ENCODE data around the gene TULP4.

Gene TULP4

DNA sequence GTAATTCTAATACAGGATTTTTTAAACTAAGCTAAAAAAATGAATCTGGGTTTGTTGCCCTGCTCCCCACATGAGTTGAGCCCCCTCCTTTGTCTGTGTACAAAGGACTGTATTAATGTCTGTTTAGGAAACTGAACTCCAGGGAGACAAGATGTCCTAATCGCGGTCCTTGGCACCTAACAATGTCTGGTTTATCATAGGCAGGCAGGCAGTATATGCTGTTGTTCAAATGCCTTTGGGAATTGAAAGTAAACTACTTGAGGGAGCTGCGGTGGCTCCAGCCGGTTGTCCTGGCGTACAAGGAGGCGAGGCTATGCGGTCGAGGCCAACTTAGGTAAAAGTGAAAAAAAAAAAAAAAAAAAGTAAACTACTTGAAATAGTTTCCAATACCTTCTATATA lies 98.5 kb downstream of the TULP4 start:
- Histone ChIP-seq H3K36me3 (ENCODE audit: insufficient read depth, low read length) (no peaks in the 10 kb centered on the region), H3K9me3 (ENCODE audit: control insufficient read depth, insufficient read depth, low read length) (no peaks in the 10 kb centered on the region), H3K9ac (ENCODE audit: low read depth, low read length) (no peak overlapping the region), H3K4me1 (ENCODE audit: insufficient read depth, low read length) (no peaks in the 10 kb centered on the region)

DNA sequence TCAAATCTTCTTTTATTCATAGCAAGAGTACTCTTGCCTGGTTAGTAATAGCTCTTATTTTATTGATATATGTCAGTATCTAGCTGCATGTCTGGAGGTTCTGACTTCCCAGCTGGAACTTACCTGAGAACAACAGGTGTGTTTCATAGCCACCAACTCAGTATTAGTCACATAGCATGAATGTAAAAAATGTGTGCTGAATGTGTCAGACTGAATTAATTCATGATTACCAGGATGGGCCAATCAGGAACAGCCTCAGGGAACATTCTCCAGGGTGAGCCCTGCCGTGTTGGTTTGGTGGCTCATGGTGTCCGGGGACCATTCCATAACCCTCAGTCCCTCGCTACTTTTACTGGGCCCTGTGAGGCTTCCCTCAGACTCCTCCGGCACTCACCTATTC lies 99.7 kb downstream of the TULP4 start:
- Histone ChIP-seq H3K9ac (ENCODE audit: low read depth, low read length) (no peak overlapping the region), H3K36me3 (ENCODE audit: insufficient read depth, low read length) (no peaks in the 10 kb centered on the region), H3K9me3 (ENCODE audit: control insufficient read depth, insufficient read depth, low read length) (no peaks in the 10 kb centered on the region), H3K4me1 (ENCODE audit: insufficient read depth, low read length) (no peaks in the 10 kb centered on the region)

DNA sequence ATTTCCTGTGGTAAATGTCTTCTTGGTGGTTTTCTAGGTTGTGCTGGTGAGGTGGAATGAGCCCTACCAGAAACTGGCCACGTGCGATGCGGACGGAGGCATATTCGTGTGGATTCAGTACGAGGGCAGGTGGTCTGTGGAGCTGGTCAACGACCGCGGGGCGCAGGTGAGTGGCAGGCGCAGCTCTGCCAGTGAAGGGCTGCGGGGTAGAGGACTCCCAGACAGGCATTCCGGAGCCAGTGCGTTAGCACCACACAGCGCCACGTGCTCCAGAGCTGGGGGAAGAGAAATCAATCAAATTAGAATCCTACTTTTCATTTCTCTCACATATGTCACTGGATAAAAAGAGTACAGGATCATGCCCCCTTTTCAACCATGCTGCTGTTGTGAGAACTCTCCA lies 100.8 kb downstream of the TULP4 start:
- no peaks in the 10 kb centered on the region for H3K4me1 ChIP-seq (ENCODE audit: insufficient read depth, low read length)
- no peaks in the 10 kb centered on the region for H3K9me3 ChIP-seq (ENCODE audit: control insufficient read depth, insufficient read depth, low read length)
- H3K9ac ChIP-seq (ENCODE audit: low read depth, low read length) = no peak overlapping the region
- no peaks in the 10 kb centered on the region for H3K36me3 ChIP-seq (ENCODE audit: insufficient read depth, low read length)

DNA sequence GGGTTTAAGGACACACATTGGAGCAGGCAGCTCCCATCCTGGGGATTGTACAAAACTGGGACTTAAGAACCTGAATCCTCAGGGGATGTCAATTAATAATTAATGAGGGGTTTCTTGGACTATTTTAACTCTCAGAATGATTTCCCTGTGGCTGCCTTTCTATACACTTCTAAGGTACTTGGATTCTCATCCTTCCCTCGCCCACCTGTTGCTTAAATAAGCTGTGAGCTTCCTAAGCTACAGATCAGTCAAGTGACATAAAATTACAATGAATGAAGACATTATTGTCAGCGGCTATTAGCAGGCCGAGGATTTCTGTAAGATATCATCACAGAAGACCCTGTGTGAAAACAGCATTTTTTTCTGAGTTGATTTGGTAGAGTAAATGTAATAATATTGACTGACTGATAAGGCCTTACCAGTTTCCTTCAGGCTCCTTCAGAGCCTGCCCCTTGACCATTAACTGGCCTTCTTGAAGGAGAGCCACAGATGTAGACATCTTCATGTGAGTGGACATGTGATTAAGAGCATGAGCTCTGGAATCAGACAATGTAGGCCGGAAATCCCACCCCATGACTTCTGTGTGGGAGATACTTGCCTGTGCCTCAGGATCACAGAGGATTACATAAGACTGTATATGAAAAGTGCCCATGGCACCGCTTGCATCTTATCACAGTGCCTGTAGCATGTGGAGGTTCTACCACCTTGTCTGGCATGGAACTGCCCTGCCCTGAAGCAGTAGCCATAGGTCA lies 101.7 kb downstream of the TULP4 start:
- Histone ChIP-seq H3K4me1 (ENCODE audit: insufficient read depth, low read length) (no peaks in the 10 kb centered on the region), H3K36me3 (ENCODE audit: insufficient read depth, low read length) (no peaks in the 10 kb centered on the region), H3K9ac (ENCODE audit: low read depth, low read length) (no peak overlapping the region), H3K9me3 (ENCODE audit: control insufficient read depth, insufficient read depth, low read length) (no peaks in the 10 kb centered on the region)

DNA sequence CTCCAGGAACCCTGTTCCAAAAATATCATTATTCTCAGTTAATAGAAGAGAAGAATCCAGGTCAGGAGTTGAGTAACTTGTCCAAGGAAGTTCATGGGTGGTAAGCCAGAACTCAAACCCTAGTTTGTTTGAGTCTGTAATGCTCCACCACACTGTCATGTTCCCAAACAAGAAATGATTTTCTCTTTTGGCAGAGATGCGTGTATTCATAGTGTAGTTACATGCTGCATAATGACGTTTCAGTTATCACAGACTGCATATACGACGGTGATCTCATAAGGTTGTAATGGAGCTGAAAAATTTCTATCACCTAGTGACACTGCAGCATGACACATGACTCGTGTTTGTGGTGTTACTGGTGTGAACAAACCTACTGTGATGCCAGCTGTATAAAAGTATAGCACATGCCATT lies 102.6 kb downstream of the TULP4 start:
- Histone ChIP-seq H3K4me1 (ENCODE audit: insufficient read depth, low read length) (no peaks in the 10 kb centered on the region), H3K36me3 (ENCODE audit: insufficient read depth, low read length) (no peaks in the 10 kb centered on the region), H3K9ac (ENCODE audit: low read depth, low read length) (no peak overlapping the region), H3K9me3 (ENCODE audit: control insufficient read depth, insufficient read depth, low read length) (no peaks in the 10 kb centered on the region)

DNA sequence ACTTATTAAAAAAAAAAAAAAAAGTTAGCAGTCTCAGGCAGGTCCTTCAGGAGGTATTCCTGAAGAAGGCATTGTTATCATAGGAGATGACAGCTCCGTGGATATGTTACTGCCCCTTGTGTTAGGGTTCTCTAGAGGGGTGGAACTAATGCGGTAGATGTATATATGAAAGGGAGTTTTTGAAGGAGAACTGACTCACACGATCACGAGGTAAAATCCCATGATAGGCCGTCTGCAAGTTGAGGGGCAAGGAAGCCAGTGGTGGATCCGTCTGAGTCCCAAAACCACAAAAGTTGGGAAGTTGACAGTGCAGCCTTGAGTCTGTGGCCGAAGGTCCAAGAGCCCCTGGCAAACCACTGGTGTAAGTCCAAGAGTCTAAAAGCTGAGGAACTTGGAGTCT lies 103.4 kb downstream of the TULP4 start:
- no peak overlapping the region for H3K9ac ChIP-seq (ENCODE audit: low read depth, low read length)
- no peaks in the 10 kb centered on the region for H3K36me3 ChIP-seq (ENCODE audit: insufficient read depth, low read length)

DNA sequence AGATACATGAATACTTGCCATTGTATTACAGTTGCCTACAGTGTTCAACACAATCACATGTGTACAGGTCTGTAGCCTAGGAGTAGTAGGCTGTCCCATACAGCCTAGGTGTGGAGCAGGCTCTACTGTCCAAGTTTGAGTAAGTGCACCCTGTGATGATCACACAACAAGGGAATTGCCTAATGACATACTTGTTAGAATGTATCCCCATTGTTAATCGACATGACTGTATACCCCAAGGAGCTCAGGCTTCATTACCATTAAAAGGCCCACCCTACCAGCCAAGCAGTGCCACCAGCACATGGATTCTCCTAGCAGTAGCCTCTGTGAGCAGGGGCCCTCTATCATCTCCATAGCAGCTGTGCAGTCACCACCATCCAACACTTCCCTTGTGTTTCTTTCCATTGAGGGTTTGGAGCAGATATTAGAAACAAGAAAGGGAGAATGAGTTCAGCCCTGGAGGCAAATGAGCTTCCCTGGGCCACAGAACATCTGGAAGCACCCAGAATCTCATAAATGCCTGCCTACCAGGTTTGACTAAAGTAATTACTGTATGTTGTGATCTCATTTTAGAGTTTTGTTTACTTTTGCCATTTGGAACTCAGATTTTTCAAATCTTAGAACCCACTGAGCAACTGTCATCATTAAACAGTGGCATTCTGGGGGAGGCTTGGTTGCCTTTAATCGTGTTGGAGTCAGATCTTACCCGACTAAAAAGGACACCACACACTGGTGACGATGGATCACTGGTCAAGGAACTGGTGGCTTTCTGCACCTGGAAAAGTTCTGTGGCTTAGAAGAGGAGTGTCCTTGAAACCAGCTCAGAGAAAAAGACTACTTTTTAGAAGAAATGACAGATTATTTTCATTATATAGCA lies 104.9 kb downstream of the TULP4 start:
- no peaks in the 10 kb centered on the region for H3K9me3 ChIP-seq (ENCODE audit: control insufficient read depth, insufficient read depth, low read length)
- no peaks in the 10 kb centered on the region for H3K36me3 ChIP-seq (ENCODE audit: insufficient read depth, low read length)
- H3K9ac ChIP-seq (ENCODE audit: low read depth, low read length) = no peak overlapping the region
- no peaks in the 10 kb centered on the region for H3K4me1 ChIP-seq (ENCODE audit: insufficient read depth, low read length)

More for the DNA sequence above, 103.4 kb downstream of the TULP4 start:
- no peaks in the 10 kb centered on the region for H3K9me3 ChIP-seq (ENCODE audit: control insufficient read depth, insufficient read depth, low read length)
- H3K4me1 ChIP-seq (ENCODE audit: insufficient read depth, low read length) = no peaks in the 10 kb centered on the region

DNA sequence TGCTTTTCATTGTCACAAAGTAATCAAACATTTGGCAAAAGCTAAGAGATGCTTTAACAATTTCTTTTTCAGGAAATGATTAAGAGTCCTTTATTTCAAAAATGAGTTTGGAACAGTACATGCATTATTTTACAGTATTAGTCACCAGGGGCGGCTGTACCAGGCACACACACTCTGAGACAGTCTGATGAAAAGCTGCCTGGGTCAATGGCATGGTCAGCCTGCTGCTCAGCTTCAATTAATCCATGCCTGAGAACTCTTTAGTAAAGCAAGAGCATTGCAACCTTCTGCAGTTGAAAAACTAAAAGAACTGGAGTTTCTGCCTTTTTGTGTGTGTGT lies 105.5 kb downstream of the TULP4 start:
- H3K9me3 ChIP-seq (ENCODE audit: control insufficient read depth, insufficient read depth, low read length) = no peaks in the 10 kb centered on the region

DNA sequence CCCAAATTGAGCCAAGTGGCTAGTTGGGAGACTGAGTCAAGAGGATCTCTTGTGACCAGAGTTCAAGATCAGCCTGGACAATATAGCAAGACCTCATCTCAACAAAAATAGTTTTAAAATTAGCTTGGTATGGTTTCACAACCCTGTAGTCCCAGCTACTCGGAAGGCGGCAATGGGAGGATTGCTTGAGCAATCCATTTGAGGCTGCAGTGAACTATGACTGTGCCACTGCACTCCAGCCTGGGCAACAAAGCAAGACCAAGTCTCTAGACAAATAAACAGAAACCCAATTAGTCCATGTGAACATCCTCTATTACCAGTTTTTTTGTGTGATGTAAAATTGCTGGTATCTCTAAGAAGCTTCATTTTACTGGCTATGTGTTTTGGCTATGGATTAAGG lies 106.2 kb downstream of the TULP4 start:
- no peaks in the 10 kb centered on the region for H3K36me3 ChIP-seq (ENCODE audit: insufficient read depth, low read length)
- no peaks in the 10 kb centered on the region for H3K9me3 ChIP-seq (ENCODE audit: control insufficient read depth, insufficient read depth, low read length)
- H3K9ac ChIP-seq (ENCODE audit: low read depth, low read length) = no peak overlapping the region

More for the DNA sequence above, 105.5 kb downstream of the TULP4 start:
- Histone ChIP-seq H3K4me1 (ENCODE audit: insufficient read depth, low read length) (no peaks in the 10 kb centered on the region), H3K36me3 (ENCODE audit: insufficient read depth, low read length) (no peaks in the 10 kb centered on the region), H3K9ac (ENCODE audit: low read depth, low read length) (no peak overlapping the region)

DNA sequence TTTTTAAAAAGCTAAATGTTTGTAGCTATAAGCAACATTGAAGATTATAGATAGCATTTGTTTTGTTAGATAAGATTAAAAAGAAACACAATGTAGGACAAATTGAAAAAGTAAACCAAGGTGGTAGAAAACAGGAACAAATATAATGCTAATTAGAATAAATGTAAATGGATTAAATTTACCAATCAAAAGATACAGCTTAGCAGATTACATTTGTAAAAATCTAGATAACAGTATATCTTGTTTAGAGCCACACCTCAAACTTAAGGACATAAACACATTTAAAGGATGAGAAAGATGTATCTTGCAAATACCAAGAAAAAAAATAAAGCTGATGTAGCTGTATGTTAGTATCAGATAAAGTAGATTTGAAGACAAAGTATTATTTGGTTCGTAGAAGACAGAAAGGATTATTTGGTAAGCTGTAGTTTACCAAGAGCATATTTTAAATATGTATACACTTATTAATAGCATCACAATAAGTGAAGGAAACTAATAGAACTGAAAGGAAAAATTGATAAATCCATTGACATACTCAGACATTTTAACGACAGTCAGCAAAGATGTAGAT lies 107.2 kb downstream of the TULP4 start:
- H3K9me3 ChIP-seq (ENCODE audit: control insufficient read depth, insufficient read depth, low read length) = no peaks in the 10 kb centered on the region
- H3K4me1 ChIP-seq (ENCODE audit: insufficient read depth, low read length) = no peaks in the 10 kb centered on the region
- no peak overlapping the region for H3K9ac ChIP-seq (ENCODE audit: low read depth, low read length)
- H3K36me3 ChIP-seq (ENCODE audit: insufficient read depth, low read length) = no peaks in the 10 kb centered on the region

More for the DNA sequence above, 106.2 kb downstream of the TULP4 start:
- no peaks in the 10 kb centered on the region for H3K4me1 ChIP-seq (ENCODE audit: insufficient read depth, low read length)

DNA sequence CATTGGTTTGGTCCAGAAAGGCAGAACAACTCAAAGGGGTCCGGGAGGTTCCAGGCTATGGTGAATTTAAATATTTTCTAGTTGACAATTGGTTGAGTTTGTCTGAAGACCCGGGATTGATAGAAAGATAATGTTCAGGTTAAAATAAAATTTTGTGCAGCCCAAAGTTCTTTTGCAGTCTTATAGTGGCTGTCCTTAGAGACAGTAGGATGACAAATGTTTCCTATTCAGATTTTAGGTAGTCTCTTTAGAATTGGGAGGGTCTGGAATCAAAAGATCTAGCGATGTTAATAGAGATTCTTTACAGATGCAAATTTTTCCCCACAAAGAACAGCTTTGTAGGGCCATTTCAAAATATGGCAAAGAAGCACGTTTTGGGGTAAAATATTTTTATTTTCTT lies 109.1 kb downstream of the TULP4 start:
- no peaks in the 10 kb centered on the region for H3K36me3 ChIP-seq (ENCODE audit: insufficient read depth, low read length)
- no peaks in the 10 kb centered on the region for H3K9me3 ChIP-seq (ENCODE audit: control insufficient read depth, insufficient read depth, low read length)
- no peaks in the 10 kb centered on the region for H3K4me1 ChIP-seq (ENCODE audit: insufficient read depth, low read length)
- no peak overlapping the region for H3K9ac ChIP-seq (ENCODE audit: low read depth, low read length)

DNA sequence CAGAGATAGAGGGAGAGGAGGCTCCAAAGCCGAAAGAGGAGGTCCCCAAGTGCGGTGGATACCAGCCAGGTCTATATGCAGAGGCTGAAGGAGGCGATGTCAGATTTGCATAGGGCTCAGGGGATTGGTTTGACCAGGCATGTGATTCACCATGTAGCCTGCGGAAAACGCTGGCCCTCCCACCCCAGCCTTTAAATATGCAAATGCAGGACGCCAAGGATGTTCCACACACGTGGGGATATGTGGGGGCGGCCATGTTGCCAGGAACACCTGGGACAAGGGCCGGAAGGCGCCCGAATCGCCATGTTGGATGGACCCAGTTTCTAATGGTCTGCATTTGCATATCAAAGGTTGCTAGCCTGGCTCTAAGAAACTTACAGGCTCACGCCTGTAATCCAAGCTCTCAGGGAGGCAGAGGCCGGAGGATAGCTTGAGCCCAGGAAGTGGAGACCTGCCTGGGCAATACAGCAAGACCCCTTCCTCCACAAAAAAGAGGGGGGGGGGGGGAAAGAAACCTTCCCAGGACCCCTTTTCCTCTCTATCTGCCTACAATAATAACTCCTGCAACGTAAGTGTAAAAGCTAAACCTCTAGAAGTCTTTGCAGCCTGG lies 110.5 kb downstream of the TULP4 start:
- H3K4me1 ChIP-seq (ENCODE audit: insufficient read depth, low read length) = no peaks in the 10 kb centered on the region

DNA sequence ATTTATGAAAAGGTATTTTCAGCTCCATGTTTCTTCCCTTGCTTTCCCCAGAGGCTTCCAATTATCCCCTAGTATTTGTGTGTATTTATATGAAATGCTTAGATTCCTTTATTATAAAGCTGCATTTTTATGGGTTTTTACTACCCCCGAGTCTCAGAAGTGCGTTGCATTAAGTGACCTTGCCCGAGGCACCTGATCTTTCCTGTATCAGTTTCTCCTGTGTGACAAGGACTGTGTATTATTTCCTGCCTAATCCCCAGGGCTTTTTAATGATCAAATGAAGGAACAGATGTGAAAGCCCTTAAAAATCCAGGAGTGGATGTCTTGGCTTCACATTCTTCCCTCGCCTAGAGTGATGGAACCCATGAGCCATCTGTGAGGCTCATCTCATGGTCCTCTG lies 118.8 kb downstream of the TULP4 start:
- Histone ChIP-seq H3K9ac (ENCODE audit: low read depth, low read length) (no peak overlapping the region), H3K9me3 (ENCODE audit: control insufficient read depth, insufficient read depth, low read length) (no peaks in the 10 kb centered on the region), H3K36me3 (ENCODE audit: insufficient read depth, low read length) (no peaks in the 10 kb centered on the region; the same call in none of the 2 replicates), H3K4me1 (ENCODE audit: insufficient read depth, low read length) (no peaks in the 10 kb centered on the region)

More for the DNA sequence above, 110.5 kb downstream of the TULP4 start:
- H3K9ac ChIP-seq (ENCODE audit: low read depth, low read length) = no peak overlapping the region; the same call in 1 of the 2 replicates
- no peaks in the 10 kb centered on the region for H3K9me3 ChIP-seq (ENCODE audit: control insufficient read depth, insufficient read depth, low read length)
- no peaks in the 10 kb centered on the region for H3K36me3 ChIP-seq (ENCODE audit: insufficient read depth, low read length)

DNA sequence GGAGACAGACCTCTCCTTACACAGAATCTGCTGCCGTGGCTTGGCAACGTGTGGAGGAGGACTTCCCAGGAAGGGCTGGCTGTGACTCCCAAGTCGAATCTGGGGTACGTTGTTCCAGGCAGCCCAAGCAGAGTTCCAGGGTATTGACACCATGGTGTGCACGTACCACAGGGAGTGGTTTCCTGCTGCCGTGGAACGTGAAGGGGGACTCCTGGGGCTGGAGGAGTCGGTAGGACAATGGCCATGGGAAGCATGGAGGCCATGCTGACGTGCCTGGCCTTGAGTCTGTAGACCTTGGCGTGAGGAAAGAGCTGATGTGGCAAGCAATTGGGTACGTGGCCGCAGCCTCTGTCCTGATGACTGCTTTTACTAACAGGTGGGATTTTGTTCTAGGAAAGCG lies 119.3 kb downstream of the TULP4 start:
- no peaks in the 10 kb centered on the region; the same call in none of the 2 replicates for H3K36me3 ChIP-seq (ENCODE audit: insufficient read depth, low read length)
- no peaks in the 10 kb centered on the region for H3K4me1 ChIP-seq (ENCODE audit: insufficient read depth, low read length)
- H3K9ac ChIP-seq (ENCODE audit: low read depth, low read length) = no peak overlapping the region
- no peaks in the 10 kb centered on the region for H3K9me3 ChIP-seq (ENCODE audit: control insufficient read depth, insufficient read depth, low read length)
